Gastroesophageal sphincter (tissue), 4 donors: ENCODE results near the gene GRIK1. TPM values are rescaled to one million over a fixed set of nuclear protein-coding genes. Genes with fewer than 3 reads are reported as not detected.

Experiments used
- ATAC-seq: fragments of 150-250 bp; one replicate; pipeline ENCODE4 v1.9.1; 2016; ENCODE audit warnings: mild to moderate bottlenecking, moderate library complexity
- H3K27ac ChIP-seq, 4 donors: fragments of 200-600 bp; sonication (generic) in 3 of 4; 1 replicate in 3 of 4; 2 replicates in 1 of 4; pipeline ENCODE4 v1.5.1; 2016 to 2019
- H3K27me3 ChIP-seq: fragments of 200-600 bp; sonication (generic); one replicate; pipeline ENCODE4 v1.5.1; 2019
- H3K36me3 ChIP-seq, 2 donors: fragments of 200-600 bp; sonication (generic); one replicate each; pipeline ENCODE4 v1.5.1; 2019; ENCODE audit warnings: control low read depth in 1 of 2
- H3K4me1 ChIP-seq, 3 donors: fragments of 200-600 bp; sonication (generic); 1 replicate in 2 of 3; 2 replicates in 1 of 3; pipeline ENCODE4 v1.5.1; 2016 to 2019; ENCODE audit warnings: control low read depth in 2 of 3
- H3K4me3 ChIP-seq, 2 donors: fragments of 200-600 bp; sonication (generic); one replicate each; pipeline ENCODE4 v1.5.1; 2019; ENCODE audit warnings: mild to moderate bottlenecking in 1 of 2, moderate library complexity in 1 of 2
- H3K9me3 ChIP-seq, 3 donors: fragments of 200-600 bp; sonication (generic); one replicate each; pipeline ENCODE4 v1.5.1; 2017 to 2019; ENCODE audit warnings: control low read depth in 2 of 3
- EP300 ChIP-seq: sonication (generic); formaldehyde crosslinking; IDR thresholded peaks from one replicate; pipeline ENCODE4 v1.6.1; 2017; ENCODE audit warnings: antibody characterized with exemption, mild to moderate bottlenecking
- POLR2A ChIP-seq, 2 donors: fragments of 450-650 bp; IDR thresholded peaks; one replicate each; pipeline ENCODE4 v1.6.1; 2017; ENCODE audit warnings: antibody characterized with exemption in 2 of 2, mild to moderate bottlenecking in 2 of 2, moderate library complexity in 1 of 2
- POLR2AphosphoS5 ChIP-seq: sonication (generic); formaldehyde crosslinking; IDR thresholded peaks from one replicate; pipeline ENCODE4 v1.6.1; 2017; ENCODE audit warnings: antibody characterized with exemption
- WGBS, 2 donors: methylation state at CpG; one replicate each; pipeline ENCODE4 v1.1.5; 2018; ENCODE audit warnings: low coverage in 1 of 2; 5-methylcytosine and 5-hydroxymethylcytosine counted together
- total RNA-seq, 4 donors: library from RNA; depleted of rRNA; stranded (reverse); fragments of >200 nt; gene quantifications; one replicate each; pipeline ENCODE4 v1.1.0, GENCODE V29; 2016
- TF ChIP-seq, protein P1 (sequence below), 4 experiments: fragments of 200-600 bp in 2 of 4; fragments of 450-650 bp in 2 of 4; sonication (generic) in 1 of 4; IDR thresholded peaks; one replicate each; pipeline ENCODE4 v1.5.1; 2017 to 2019; ENCODE audit warnings: antibody characterized with exemption in 4 of 4, mild to moderate bottlenecking in 2 of 4, moderate library complexity in 2 of 4

The GRIK1 gene
- total RNA-seq, 4 donors from 2014 or later = 0.32 to 0.67 TPM; not detected in 2

GRCh38 chr21:29715089-29715488 is 224.7 kb downstream of the GRIK1 start:
- Histone ChIP-seq H3K4me3 (no peak overlapping the region), H3K9me3 (no peaks in the 10 kb centered on the region), H3K4me1 (no peaks in the 10 kb centered on the region), H3K36me3 (no peaks in the 10 kb centered on the region), H3K27me3 (no peaks in the 10 kb centered on the region), H3K27ac (no peak overlapping the region)
- 94 to 100% methylated on average over 1 to 2 of the region's 2 CpGs for WGBS, 2 donors
- TF ChIP-seq, protein P1, sequence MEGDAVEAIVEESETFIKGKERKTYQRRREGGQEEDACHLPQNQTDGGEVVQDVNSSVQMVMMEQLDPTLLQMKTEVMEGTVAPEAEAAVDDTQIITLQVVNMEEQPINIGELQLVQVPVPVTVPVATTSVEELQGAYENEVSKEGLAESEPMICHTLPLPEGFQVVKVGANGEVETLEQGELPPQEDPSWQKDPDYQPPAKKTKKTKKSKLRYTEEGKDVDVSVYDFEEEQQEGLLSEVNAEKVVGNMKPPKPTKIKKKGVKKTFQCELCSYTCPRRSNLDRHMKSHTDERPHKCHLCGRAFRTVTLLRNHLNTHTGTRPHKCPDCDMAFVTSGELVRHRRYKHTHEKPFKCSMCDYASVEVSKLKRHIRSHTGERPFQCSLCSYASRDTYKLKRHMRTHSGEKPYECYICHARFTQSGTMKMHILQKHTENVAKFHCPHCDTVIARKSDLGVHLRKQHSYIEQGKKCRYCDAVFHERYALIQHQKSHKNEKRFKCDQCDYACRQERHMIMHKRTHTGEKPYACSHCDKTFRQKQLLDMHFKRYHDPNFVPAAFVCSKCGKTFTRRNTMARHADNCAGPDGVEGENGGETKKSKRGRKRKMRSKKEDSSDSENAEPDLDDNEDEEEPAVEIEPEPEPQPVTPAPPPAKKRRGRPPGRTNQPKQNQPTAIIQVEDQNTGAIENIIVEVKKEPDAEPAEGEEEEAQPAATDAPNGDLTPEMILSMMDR (IDR thresholded peaks at IDR 0.05) = no peak
- TF ChIP-seq EP300 (no peak), POLR2A (IDR thresholded peaks at IDR 0.05) (no peak), POLR2AphosphoS5 (no peak)
- no peak for ATAC-seq

GRCh38 chr21:29712818-29713217 is 227.0 kb downstream of the GRIK1 start:
- Histone ChIP-seq H3K4me1 (no peaks in the 10 kb centered on the region), H3K27ac (no peak overlapping the region), H3K36me3 (no peaks in the 10 kb centered on the region), H3K4me3 (no peak overlapping the region), H3K9me3 (no peaks in the 10 kb centered on the region), H3K27me3 (no peaks in the 10 kb centered on the region)
- ATAC-seq = no peak
- TF ChIP-seq POLR2A (IDR thresholded peaks at IDR 0.05) = no peak
- TF ChIP-seq EP300 = no peak
- no peak for TF ChIP-seq POLR2AphosphoS5
- TF ChIP-seq, protein P1 (IDR thresholded peaks at IDR 0.05) = no peak
- 40 to 44% methylated on average over 2 of the region's 2 CpGs for WGBS, 2 donors

- Histone ChIP-seq H3K4me1 (no peaks in the 10 kb centered on the region), H3K4me3 (no peak overlapping the region), H3K27me3 (no peaks in the 10 kb centered on the region), H3K9me3 (no peaks in the 10 kb centered on the region), H3K27ac (no peak overlapping the region), H3K36me3 (no peaks in the 10 kb centered on the region)
- ATAC-seq = no peak
- TF ChIP-seq POLR2A (IDR thresholded peaks at IDR 0.05) (no peak), POLR2AphosphoS5 (no peak), EP300 (no peak)
- TF ChIP-seq, protein P1 (IDR thresholded peaks at IDR 0.05) = no peak
Measured at GRCh38 chr21:29711236-29711635, 228.6 kb downstream of the GRIK1 start.

GRCh38 chr21:29710498-29710897 is 229.3 kb downstream of the GRIK1 start:
- TF ChIP-seq EP300 = no peak
- no peak for TF ChIP-seq POLR2AphosphoS5
- no peak for TF ChIP-seq POLR2A (IDR thresholded peaks at IDR 0.05)
- TF ChIP-seq, protein P1 (IDR thresholded peaks at IDR 0.05) = no peak
- no peaks in the 10 kb centered on the region for H3K27me3 ChIP-seq
- H3K9me3 ChIP-seq = no peaks in the 10 kb centered on the region
- no peak overlapping the region for H3K4me3 ChIP-seq
- H3K36me3 ChIP-seq = no peaks in the 10 kb centered on the region
- 71 to 88% methylated on average over 1 to 3 of the region's 3 CpGs for WGBS, 2 donors
- H3K27ac ChIP-seq = no peak overlapping the region
- ATAC-seq = no peak
- no peaks in the 10 kb centered on the region for H3K4me1 ChIP-seq

- Histone ChIP-seq H3K36me3 (no peaks in the 10 kb centered on the region), H3K4me1 (no peaks in the 10 kb centered on the region), H3K9me3 (no peaks in the 10 kb centered on the region), H3K27ac (no peak overlapping the region), H3K27me3 (no peaks in the 10 kb centered on the region), H3K4me3 (no peak overlapping the region)
- TF ChIP-seq, protein P1 (IDR thresholded peaks at IDR 0.05) = no peak
- TF ChIP-seq POLR2AphosphoS5 (no peak), EP300 (no peak), POLR2A (IDR thresholded peaks at IDR 0.05) (no peak)
- 67 to 71% methylated on average over 4 of the region's 4 CpGs for WGBS, 2 donors
- ATAC-seq = no peak
Measured at GRCh38 chr21:29708401-29708800, 231.4 kb downstream of the GRIK1 start.
